Endothelial cell of umbilical vein (primary cell): Measurements from ENCODE around the gene PHACTR2. TPM values are rescaled to one million over a fixed set of nuclear protein-coding genes. Genes with fewer than 3 reads are reported as not detected.
"Not testable (repeated sequence)": the region's sequence is repeated elsewhere in the genome, so short reads cannot be mapped to it uniquely, and the experiment has no call there.

Experiments
- BruUV-seq: library from RNA; stranded (reverse); fragments of 400-500 nt; replicated peaks from 2 replicates; lab custom pipeline; 2021; lab: Mats Ljungman, UMichigan
- CTCF ChIA-PET: fragments of 300-600, 350-600 bp; sonication (Branson Sonifier 250); formaldehyde crosslinking; loops from one replicate; lab custom pipeline; 2021; ENCODE audit warnings: antibody characterized with exemption, inconsistent platforms; lab: Charles Lee
- POLR2A ChIA-PET: fragments of 300-600, 350-600 bp; sonication (Branson Sonifier 250); formaldehyde crosslinking; loops from one replicate; lab custom pipeline; 2021; ENCODE audit warnings: antibody characterized with exemption, inconsistent platforms; lab: Charles Lee
- DNase-seq: peaks from one replicate; pipeline ENCODE4 v3.0.0-alpha.2; 2011; ENCODE audit warnings: low read depth, low spot score
- FAIRE-seq: peaks from 2 replicates; lab custom pipeline; 2011; peaks lifted over from hg19 to GRCh38; lab: Jason Lieb, UNC
- H2AFZ ChIP-seq: 2 replicates; pipeline ENCODE4 v1.6.0; 2012; ENCODE audit warnings: low read depth, low read length, control low read depth, inconsistent platforms
- H3K27ac ChIP-seq: 2 replicates; pipeline ENCODE4 v1.5.1; 2011; ENCODE audit warnings: low read depth, mild to moderate bottlenecking, control low read depth, low read length, moderate library complexity; ENCODE audit not compliant: insufficient read depth
- H3K27me3 ChIP-seq, 2 experiments: 2 replicates each; pipeline versions ENCODE4 v1.6.0 to v1.6.1; 2011; ENCODE audit warnings: low read length in 2 of 2, mixed read lengths in 1 of 2; ENCODE audit not compliant: control insufficient read depth in 2 of 2, insufficient read depth in 2 of 2
- H3K36me3 ChIP-seq, 2 experiments: 2 replicates in 1 of 2; 3 replicates in 1 of 2; pipeline ENCODE4 v1.5.1; 2011; ENCODE audit warnings: low read length in 2 of 2, mild to moderate bottlenecking in 1 of 2, moderate library complexity in 1 of 2; ENCODE audit not compliant: control insufficient read depth in 2 of 2, insufficient read depth in 2 of 2; ENCODE audit errors: extremely low read depth in 1 of 2
- H3K4me1 ChIP-seq: 3 replicates; pipeline ENCODE4 v1.5.1; 2011; ENCODE audit warnings: mild to moderate bottlenecking, low read length; ENCODE audit not compliant: control insufficient read depth, insufficient read depth; ENCODE audit errors: extremely low read depth
- H3K4me2 ChIP-seq: 2 replicates; pipeline ENCODE4 v1.6.1; 2011; ENCODE audit warnings: low read length, control low read depth, mixed read lengths; ENCODE audit not compliant: insufficient read depth
- H3K4me3 ChIP-seq, 3 experiments: fragments of 200-600 bp in 1 of 3; sonication (generic), shearing (Covaris generic) in 1 of 3; replicated peaks in 1 of 3; 2 replicates each; pipeline ENCODE4 v1.5.1; 2011 to 2016; ENCODE audit warnings: control low read depth in 3 of 3, low read length in 3 of 3, mild to moderate bottlenecking in 2 of 3, inconsistent platforms in 1 of 3, low read depth in 1 of 3, moderate library complexity in 1 of 3; ENCODE audit not compliant: insufficient read depth in 1 of 3
- H3K79me2 ChIP-seq: 2 replicates; pipeline ENCODE4 v1.6.0; 2012; ENCODE audit warnings: low read length, inconsistent platforms; ENCODE audit not compliant: control insufficient read depth, insufficient read depth
- H3K9ac ChIP-seq: replicated peaks from 2 replicates; pipeline ENCODE3; 2011; ENCODE audit warnings: low read length, control low read depth; ENCODE audit not compliant: insufficient read depth; ENCODE audit errors: extremely low read depth
- H3K9me1 ChIP-seq: replicated peaks from 3 replicates; pipeline ENCODE4 v1.6.0; 2011; ENCODE audit warnings: mild to moderate bottlenecking, low read length; ENCODE audit not compliant: control insufficient read depth, insufficient read depth; ENCODE audit errors: extremely low read depth
- H3K9me3 ChIP-seq: replicated peaks from 2 replicates; pipeline ENCODE4 v1.5.1; 2012; ENCODE audit warnings: low read length, inconsistent platforms; ENCODE audit not compliant: control insufficient read depth, insufficient read depth
- H4K20me1 ChIP-seq: replicated peaks from 2 replicates; pipeline ENCODE3; 2011; ENCODE audit warnings: mild to moderate bottlenecking, low read length; ENCODE audit not compliant: control insufficient read depth, insufficient read depth; ENCODE audit errors: extremely low read depth
- EZH2 ChIP-seq: IDR thresholded peaks from 2 replicates; pipeline ENCODE4 v1.6.1; 2012; ENCODE audit warnings: borderline replicate concordance, low read depth, mild to moderate bottlenecking, moderate library complexity, low read length, inconsistent platforms; ENCODE audit not compliant: severe bottlenecking
- FOS ChIP-seq: IDR thresholded peaks from 2 replicates; pipeline ENCODE4 v1.6.1; 2011; ENCODE audit warnings: mild to moderate bottlenecking, low read length, moderate library complexity, borderline replicate concordance; ENCODE audit not compliant: insufficient read depth
- GATA2 ChIP-seq: IDR thresholded peaks from 2 replicates; pipeline ENCODE4 v1.7.0; 2011; ENCODE audit warnings: low read depth, mild to moderate bottlenecking, moderate library complexity, mixed read lengths, low read length; ENCODE audit not compliant: insufficient read length, insufficient read depth
- JUN ChIP-seq: IDR thresholded peaks from 2 replicates; pipeline ENCODE4 v1.6.1; 2011; ENCODE audit warnings: borderline replicate concordance, low read depth; ENCODE audit not compliant: insufficient read length, insufficient read depth
- MYC ChIP-seq: IDR thresholded peaks from one replicate; pipeline ENCODE4 v1.6.1; 2011; ENCODE audit warnings: mild to moderate bottlenecking, low read depth, low read length
- POLR2AphosphoS5 ChIP-seq: IDR thresholded peaks from 2 replicates; pipeline ENCODE4 v1.6.1; 2012; ENCODE audit warnings: low read depth, mild to moderate bottlenecking, control low read depth, low read length, moderate library complexity; ENCODE audit not compliant: insufficient read depth
- dilution Hi-C: fragments of 300-500 bp; cut with MboI; formaldehyde crosslinking; loops from one replicate; pipeline ENCODE4 v1.15.0; 2019; ENCODE audit warnings: low sequenced_read_pairs; ENCODE audit not compliant: extremely low pct_ligation_motif_present
- intact Hi-C: fragments of 100-400 bp; cut with micrococcal nuclease; formaldehyde crosslinking; loops from one replicate; pipeline ENCODE4 v1.10.0; 2022
- polyA plus RNA-seq, 4 experiments: library from polyadenylated mRNA; depleted of rRNA in 3 of 4; stranded (reverse) in 3 of 4; unstranded in 1 of 4; fragments of >200 nt; gene quantifications; 2 replicates each; pipeline versions ENCODE4 v1.2.1 to v1.2.3, GENCODE V29; 2011 to 2012; ENCODE audit warnings: missing spikeins in 1 of 4
- total RNA-seq: library from RNA; stranded (reverse); gene quantifications from 2 replicates; pipeline ENCODE4 v1.2.3, GENCODE V29; 2021
- TF ChIP-seq, protein P1 (sequence below), 2 donors: IDR thresholded peaks; 1 replicate in 1 of 2; 2 replicates in 1 of 2; pipeline ENCODE4 v1.5.1; 2011; ENCODE audit warnings: low read length in 2 of 2, mild to moderate bottlenecking in 2 of 2, moderate library complexity in 2 of 2, control low read depth in 1 of 2, inconsistent platforms in 1 of 2, low read depth in 1 of 2; ENCODE audit not compliant: insufficient read depth in 1 of 2; ENCODE audit errors: extremely low read depth in 1 of 2

PHACTR2 gene
- total and polyA plus RNA-seq, 2 donors (not counting 3 experiments of a cell fraction or from before 2014, with no cell fraction given), result 16.3 to 178 TPM

- Histone ChIP-seq H3K4me2 (no peak overlapping the region), H3K27ac (no peak overlapping the region), H3K9ac (no peak overlapping the region), H4K20me1 (no peaks in the 10 kb centered on the region), H3K9me1 (no peaks in the 10 kb centered on the region), H3K36me3 (no peaks in the 10 kb centered on the region), H3K4me3 (no peak overlapping the region), H2AFZ (no peak overlapping the region), H3K27me3 (no peaks in the 10 kb centered on the region), H3K9me3 (no peaks in the 10 kb centered on the region), H3K4me1 (no peaks in the 10 kb centered on the region), H3K79me2 (no peaks in the 10 kb centered on the region)
- intact Hi-C loops (no loop called here), dilution Hi-C loops (no loop called here)
- no peak for FAIRE-seq
- DNase-seq, result no peak
- no TSS peak for BruUV-seq
- TF ChIP-seq FOS, result no peak
- no peak for TF ChIP-seq GATA2
- TF ChIP-seq EZH2, result no peak
- TF ChIP-seq, protein P1, sequence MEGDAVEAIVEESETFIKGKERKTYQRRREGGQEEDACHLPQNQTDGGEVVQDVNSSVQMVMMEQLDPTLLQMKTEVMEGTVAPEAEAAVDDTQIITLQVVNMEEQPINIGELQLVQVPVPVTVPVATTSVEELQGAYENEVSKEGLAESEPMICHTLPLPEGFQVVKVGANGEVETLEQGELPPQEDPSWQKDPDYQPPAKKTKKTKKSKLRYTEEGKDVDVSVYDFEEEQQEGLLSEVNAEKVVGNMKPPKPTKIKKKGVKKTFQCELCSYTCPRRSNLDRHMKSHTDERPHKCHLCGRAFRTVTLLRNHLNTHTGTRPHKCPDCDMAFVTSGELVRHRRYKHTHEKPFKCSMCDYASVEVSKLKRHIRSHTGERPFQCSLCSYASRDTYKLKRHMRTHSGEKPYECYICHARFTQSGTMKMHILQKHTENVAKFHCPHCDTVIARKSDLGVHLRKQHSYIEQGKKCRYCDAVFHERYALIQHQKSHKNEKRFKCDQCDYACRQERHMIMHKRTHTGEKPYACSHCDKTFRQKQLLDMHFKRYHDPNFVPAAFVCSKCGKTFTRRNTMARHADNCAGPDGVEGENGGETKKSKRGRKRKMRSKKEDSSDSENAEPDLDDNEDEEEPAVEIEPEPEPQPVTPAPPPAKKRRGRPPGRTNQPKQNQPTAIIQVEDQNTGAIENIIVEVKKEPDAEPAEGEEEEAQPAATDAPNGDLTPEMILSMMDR (IDR thresholded peaks at IDR 0.05; ENCODE audit: extremely low read depth in 1 of 2, insufficient read depth in 1 of 2, low read depth in 1 of 2, low read length in 2 of 2), result no peak
- TF ChIP-seq MYC, result no peak
- TF ChIP-seq JUN, result no peak
- no peak for TF ChIP-seq POLR2AphosphoS5
- ChIA-PET POLR2A (no interaction called here), CTCF (interaction anchor here (1.4 kb wide), 1 partner anchor 18 kb away, joined by 4 read pairs; no protein-coding TSS in a partner anchor)
Observed at GRCh38 chr6:143664171-143664570, 13.6 kb upstream of the PHACTR2 start.

- FAIRE-seq, H3K27me3 ChIP-seq, H3K9me3 ChIP-seq, H3K9ac ChIP-seq, DNase-seq, H3K4me3 ChIP-seq, H3K4me2 ChIP-seq, H2AFZ ChIP-seq, H4K20me1 ChIP-seq, CTCF ChIA-PET, H3K36me3 ChIP-seq, POLR2A ChIA-PET, H3K4me1 ChIP-seq, dilution Hi-C loops, BruUV-seq, intact Hi-C loops, H3K27ac ChIP-seq, H3K79me2 ChIP-seq, H3K9me1 ChIP-seq: not testable (repeated sequence)
Observed at GRCh38 chr6:143666007-143666406, 11.8 kb upstream of the PHACTR2 start.

GRCh38 chr6:143669483-143669882 lies 8.3 kb upstream of the PHACTR2 start:
- H3K4me3 ChIP-seq, BruUV-seq, CTCF ChIA-PET, intact Hi-C loops, H2AFZ ChIP-seq, H3K9ac ChIP-seq, H3K9me1 ChIP-seq, H3K4me2 ChIP-seq, H3K79me2 ChIP-seq, H3K27me3 ChIP-seq, H3K36me3 ChIP-seq, H3K27ac ChIP-seq, DNase-seq, H3K9me3 ChIP-seq, dilution Hi-C loops, H4K20me1 ChIP-seq, FAIRE-seq, POLR2A ChIA-PET: not testable (repeated sequence)
- H3K4me1 ChIP-seq, result peaks cover 18% of the 10 kb centered on the region
